RPMI7951 (cell line): ENCODE results near the gene DCAF16. TPM values are rescaled to one million over a fixed set of nuclear protein-coding genes. Genes with fewer than 3 reads are reported as not detected.
"Not testable (repeated sequence)": the region's sequence is repeated elsewhere in the genome, so short reads cannot be mapped to it uniquely, and the experiment has no call there.

Experiments used
- DNase-seq: peaks from one replicate; pipeline ENCODE4 v3.0.0-alpha.2; 2012; ENCODE audit warnings: low read depth
- total RNA-seq: library from RNA; depleted of rRNA; stranded (reverse); fragments of >200 nt; shearing (Covaris generic); gene quantifications from 2 replicates; pipeline ENCODE4 v1.2.3, GENCODE V29; 2014; rRNA removed

Gene DCAF16
- 21.9 and 23.5 TPM in 2 replicates for total RNA-seq

DNA sequence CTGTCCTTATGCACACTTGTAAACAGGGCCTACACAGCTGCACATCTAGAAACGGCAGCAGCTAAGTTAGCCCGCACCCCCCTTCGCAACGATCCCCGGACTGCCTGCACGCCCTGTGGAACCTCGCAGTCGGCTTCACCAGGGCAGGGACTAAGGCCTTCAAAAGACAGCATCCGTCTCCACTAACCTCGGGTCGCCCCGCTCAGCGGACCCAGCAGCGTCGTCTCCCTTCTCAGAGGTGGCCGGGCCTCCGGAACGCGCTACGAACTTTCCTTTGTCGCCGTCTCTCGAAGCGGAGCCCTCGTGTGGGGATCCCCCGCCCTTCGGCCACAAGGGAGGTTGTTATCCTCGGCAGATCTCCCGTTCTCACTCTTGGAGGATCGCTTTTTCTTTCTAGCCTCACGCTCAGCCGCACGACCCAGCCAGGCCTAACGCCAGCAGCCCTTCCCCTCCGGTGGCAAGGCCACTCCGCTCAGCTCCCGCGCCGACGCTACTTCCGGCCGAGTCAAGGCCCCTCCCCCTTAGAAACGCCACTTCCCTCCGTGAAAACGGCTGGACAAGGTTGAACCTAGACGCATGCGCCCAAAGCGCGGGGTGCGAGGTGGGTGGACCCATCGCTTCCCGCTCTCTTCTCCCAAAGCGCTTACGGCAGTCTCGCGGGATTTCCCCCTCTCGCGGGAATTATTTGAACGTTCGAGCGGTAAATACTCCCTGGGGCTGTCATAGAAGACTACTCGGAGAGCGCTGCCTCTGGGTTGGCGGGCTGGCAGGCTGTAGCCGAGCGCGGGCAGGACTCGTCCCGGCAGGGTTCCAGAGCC, at the start of gene DCAF16, which contains the start of gene NCAPG:
DCAF16 (minus strand) TSS at position 498 of the 818 bp plus-strand sequence. CDS start 6,616 bp downstream, outside the sequence.
NCAPG (plus strand) TSS at position 720 of the 818 bp plus-strand sequence. CDS start 99 bp downstream, outside the sequence.
- peak; percentile 97 for DNase-seq

DNA sequence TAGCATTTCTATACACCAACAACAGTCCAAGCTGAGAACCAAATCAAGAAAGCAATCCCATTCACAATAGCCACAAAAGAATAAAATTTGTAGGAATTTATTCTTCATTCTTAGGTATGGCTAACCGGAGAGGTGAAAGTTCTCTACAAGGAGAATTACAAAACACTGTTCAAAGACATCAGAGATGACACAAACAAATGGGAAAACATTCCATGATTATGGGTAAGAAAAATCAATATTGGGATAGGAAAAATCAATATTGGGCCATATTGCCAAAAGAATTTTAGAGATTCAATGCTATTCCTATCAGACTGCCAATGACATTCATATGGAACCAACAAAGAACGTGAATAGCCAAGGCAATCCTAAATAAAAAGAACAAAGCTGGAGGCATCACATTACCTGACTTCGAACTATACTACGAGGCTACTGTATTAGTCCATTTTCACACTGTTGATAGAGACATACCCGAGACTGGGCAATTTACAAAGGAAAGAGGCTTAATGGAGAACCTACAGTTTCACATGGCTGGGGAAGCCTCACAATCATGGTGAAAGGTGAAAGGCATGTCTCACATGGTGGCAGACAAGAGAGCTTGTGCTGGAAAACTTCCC, 49.3 kb upstream of the DCAF16 start:
- no peak for DNase-seq

DNA sequence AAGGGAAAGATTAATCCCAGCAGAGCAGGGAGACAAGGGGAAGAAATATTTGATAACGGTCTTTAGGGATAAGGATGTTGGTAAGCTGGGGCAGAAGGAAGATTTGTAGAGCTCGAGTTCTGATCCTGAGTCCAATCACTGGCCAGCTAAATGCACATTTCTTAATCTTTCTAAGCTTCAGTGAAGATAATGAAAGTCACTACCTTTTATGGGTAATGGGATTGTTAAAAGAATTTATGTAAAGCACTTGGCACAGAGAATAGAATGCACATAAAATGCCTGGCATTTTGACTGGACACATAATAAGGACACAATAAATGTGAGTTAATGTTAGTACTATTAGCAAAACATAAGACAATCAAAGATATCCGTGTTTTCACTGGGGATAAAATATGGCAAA, 43.5 kb upstream of the DCAF16 start:
- no peak for DNase-seq

DNA sequence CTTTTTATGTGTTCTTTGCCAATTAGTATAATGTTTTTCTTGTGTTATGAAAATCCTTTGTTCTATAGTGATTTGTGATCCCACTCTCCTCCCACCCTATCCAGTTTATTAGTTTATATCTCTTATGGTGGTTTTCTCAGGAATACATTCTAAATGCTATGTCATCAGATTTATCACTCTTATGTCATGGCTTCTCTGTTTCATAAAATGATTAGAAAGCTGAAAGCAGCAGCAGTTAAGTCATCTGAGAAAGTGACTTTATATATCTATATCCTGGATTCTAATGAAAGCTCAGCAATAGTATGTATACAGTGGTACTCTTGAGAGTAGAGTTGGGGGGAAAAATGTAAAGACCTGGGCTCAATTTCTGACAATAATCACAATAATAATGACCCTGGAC, 41.4 kb upstream of the DCAF16 start:
- no peak for DNase-seq

DNA sequence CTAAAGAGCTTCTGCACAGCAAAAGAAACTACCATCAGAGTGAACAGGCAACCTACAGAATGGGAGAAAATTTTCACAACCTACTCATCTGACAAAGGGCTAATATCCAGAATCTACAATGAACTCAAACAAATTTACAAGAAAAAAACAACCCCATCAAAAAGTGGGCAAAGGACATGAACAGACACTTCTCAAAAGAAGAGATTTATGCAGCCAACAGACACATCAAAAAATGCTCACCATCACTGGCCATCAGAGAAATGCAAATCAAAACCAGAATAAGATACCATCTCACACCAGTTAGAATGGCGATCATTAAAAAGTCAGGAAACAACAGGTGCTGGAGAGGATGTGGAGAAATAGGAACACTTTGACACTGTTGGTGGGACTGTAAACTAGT, 39.7 kb upstream of the DCAF16 start:
- DNase-seq, result not testable (repeated sequence)

DNA sequence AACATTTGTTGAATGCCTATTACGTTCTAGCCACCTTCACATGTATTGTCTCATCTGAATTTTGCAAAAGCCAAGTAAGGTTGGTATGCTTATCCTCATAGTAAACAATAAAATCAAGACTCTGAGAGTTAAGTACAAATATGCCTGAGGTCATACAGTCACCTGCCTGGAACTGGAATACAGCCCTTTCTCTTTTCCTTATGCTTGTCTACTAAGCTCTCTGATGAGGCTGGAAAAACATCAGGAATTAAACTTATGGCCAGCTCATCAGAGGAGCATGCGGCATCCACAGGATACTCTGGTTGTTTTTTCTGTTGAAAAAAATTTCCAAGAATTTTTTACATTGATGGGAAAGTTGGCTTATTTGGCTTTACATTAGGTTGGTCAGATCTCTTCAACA, 35.7 kb upstream of the DCAF16 start:
- DNase-seq, result no peak

DNA sequence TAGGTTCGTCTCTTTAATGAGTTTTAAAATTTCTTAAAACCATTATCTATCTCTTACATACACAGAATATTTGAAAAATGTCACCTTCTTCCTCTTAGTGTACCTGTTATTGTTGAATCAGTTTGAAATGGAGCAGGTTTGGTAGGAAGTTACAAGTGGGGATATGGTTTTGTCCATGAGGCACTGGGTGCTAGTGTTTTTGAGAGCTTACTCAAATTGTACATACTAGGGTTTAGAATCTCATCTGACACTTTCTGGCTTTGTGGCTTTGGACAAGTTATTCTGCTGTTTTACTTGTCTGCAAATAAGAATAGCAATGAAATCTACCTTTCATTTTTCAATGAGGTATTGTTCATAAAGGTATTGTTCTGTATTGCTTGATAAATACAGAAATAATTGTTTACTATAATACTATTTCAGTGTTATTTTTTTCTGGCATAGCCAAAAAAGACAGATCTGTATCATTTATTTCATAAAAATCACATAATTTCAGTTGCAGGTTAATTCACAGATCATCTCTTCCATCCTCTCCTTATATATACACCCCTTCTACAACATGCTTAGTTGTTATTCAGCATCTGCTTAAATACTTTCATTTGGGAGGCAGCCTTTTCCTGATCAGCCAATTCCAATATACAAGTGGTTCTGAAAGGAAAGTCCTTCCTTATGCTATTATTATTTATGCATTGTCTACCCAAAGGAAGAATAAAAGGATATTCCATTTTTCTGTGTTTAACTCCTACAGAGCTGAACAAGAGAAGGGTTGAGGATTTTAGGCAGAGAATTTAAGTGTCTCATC, 13.5 kb upstream of the DCAF16 start:
- no peak for DNase-seq

DNA sequence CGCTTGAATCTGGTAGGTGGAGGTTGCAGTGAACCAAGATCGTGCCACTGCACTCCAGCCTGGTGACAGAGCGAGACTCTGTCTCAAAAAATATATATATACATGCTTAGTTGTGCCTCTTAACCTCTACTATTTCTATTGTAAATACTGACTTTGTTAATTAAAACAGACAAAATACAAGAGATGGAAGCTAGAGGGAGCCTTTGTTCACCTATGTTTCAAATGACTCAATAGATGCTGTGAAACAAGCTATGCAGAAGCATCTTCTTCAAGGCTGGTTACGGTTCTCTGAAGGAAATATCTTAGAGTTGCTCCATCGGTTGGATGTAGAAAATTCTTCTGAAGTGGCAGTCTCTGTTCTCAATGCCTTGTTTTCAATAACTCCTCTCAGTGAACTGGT, 6.5 kb upstream of the DCAF16 start:
- peak; percentile 56 for DNase-seq

DNA sequence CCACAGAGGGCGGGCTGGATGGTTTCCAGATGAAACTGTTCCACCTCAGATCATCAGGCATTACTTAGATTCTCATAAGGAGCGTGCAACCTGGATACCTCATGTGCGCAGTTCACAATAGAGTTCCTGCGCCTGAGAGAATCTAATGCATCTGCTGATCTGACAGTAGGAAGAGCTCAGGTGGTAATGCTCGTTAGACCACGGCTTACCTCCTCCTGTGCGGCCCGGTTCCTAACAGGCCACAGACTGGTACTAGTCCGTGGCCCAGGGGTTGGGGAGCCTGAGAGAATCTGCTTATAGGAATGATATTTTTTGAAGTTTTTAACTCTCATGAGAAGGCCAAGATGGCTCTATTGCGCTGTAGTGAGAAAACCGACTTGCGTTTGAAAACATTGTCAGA, 5.6 kb upstream of the DCAF16 start:
- DNase-seq, result no peak

DNA sequence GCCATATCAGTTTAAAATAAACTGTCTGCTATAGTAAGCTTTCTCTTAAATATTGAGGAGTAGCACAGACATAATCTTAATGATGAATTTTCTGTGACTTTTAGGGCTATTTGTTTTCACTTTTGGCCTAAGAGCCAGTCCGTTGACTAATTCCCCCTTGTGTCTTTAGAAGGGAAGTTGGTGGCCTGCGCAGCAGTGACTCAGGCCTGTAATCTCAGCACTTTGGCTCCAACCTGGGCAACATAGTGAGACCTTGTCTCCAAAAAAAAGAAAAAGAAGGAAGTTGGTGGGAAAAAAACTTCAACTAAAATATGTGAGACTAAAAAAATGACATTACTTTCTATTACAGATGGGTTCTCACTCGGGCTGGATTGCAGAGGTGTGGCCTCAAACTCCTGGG, 3.6 kb upstream of the DCAF16 start:
- DNase-seq, result peak; percentile 63

DNA sequence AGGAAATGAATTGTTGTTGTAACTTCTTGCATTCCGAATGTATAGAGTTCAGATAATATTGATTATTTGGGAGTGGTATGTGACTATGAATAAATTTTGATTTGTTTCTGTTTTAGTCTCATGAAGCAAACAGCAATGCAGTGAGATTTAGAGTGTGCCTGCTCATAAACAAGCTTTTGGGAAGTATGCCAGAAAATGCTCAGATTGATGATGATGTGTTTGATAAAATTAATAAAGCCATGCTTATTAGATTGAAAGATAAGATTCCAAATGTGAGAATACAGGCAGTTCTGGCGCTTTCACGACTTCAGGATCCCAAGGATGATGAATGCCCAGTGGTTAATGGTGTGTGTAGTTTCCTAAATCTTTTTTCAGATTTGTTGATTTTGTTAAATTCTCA, 2.2 kb upstream of the DCAF16 start:
- DNase-seq, result no peak

DNA sequence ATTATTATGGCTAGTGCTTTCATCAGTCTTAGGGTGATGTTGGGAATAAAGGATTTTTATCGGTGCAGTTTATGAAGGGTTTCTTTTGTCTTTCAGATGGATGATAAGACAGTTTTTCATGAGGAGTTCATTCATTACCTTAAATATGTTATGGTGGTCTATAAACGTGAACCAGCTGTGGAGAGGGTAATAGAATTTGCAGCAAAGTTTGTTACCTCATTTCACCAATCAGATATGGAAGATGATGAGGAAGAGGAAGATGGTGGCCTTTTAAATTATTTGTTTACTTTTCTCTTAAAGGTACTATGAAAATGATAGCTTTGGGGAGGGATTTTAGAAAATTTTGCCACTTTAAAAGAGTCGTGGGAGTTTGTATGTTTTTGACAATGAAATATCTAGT, 1.6 kb upstream of the DCAF16 start:
- DNase-seq, result no peak

DNA sequence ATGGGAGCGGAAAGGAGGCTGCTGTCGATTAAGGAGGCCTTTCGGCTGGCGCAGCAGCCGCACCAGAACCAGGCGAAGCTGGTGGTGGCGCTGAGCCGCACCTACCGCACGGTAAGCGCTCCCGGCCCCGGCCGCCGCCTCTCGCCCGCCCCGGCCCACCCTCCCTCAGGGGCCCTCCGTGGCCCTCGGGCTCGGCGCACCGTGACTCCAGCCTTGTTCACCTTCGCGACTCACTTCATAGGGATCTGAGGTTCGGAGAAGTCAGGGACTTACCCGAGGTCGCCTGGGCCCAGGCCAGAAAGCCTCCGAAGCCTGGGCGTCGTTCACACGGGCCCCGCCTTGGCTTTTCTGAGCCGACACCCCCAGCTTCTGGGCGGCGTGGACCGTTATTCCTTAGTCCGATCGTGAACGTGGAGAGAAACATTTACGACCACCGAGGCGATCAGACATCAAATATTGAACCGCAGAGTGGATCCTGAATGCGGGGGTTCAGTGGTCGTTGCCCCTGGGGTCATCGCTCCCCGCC, 584 bp upstream of the DCAF16 start:
- DNase-seq, result peak; percentile 32

DNA sequence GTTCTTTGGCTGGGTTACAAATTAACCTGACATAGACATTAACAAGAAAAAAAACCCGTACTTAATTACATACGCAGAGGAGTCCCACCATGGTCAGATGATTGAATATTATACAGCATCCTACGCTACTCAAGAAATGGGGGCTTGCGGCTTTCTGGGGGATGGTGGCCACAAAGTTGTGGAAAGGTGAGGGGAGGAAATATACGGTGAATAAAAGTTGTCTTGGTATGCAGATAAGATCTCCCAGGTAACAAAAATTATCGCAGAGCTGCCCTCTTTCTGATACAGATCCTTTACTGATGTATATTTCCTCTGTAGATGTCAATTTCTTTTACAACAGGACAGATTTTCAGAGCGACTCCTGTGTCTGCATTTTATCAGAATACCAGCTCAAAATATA, 890 bp downstream of the DCAF16 start:
- no peak for DNase-seq

DNA sequence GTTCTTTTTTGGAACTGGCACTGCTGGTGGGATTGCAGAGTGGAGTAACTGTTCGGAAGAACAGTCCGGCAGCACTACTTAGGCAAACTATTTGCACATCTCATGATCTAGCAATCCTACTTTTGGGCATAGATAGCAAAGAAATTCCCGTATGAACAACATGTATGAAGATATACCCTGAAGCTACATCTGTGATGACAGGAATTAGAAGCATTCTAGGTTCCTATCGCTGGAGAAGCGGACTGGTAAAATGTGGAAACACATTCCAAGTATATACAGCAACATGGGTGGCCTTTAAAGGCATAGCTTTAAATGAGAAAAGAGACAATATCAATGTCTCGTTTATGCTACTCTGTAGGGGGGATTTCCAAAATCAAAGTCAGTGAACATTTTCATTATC, 3.1 kb downstream of the DCAF16 start:
- DNase-seq, result peak; percentile 29

DNA sequence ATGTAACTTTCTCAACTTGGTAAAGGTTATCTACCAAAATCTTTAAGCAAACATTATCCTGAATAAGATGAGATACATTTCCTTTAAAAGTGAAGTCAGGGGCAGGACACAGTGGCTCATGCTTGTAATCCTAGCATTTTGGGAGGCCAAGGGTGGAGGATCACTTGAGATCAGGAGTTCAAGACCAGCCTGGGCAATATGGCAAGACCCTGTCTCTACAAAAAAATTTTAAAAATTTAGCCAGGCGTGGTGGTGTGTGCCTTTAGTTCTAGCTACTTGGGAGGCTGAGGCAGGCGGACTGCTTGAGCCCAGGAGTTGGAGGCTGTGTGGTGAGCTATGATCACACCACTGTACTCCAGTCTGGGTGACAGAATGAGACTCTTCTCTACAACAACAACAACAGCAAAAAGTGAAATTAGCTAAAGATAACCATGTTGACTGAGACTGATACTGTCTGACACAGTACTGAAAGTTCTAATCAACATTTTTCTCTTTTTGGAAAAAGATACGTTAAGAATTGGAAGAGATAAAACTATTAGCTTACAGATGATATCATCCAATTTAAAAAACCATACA, 4.9 kb downstream of the DCAF16 start:
- DNase-seq, result no peak

DNA sequence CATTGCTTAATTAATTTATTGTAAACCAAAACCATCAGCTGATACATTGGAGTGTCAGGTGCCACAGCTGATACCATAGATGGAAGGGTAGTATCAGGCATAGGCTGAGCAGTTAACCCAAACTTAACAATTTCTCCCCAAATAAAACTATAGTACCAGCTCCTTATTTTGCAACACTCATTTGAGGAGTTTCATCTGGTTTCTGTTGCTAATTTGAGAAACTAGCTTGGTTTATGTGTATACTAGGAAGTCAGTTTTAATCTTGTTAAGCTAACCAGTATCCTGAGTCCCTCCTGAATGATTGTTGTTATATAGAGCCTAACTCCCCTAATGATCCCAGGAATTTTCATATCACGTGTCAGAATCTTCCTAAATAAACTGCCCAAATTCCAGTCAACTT, 12.7 kb downstream of the DCAF16 start:
- DNase-seq, result no peak

DNA sequence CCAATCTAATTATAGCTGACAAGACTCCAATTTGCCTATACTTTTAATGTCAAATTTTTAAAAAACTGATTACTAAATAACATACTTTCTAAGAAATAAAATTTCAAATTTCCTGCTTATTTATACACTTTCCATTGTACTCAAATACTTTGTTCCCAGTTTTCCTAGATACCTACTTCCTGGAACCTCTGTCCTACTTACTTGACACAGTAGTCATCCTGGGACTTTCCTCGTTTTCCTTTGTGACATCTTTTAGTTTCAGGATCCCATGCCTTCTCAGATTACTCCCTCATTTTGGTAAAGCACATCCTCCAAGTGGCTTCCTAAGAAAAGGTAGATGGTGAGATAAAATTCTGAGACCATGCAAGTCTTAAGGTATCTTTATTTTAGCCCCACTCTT, 15.8 kb downstream of the DCAF16 start:
- no peak for DNase-seq

DNA sequence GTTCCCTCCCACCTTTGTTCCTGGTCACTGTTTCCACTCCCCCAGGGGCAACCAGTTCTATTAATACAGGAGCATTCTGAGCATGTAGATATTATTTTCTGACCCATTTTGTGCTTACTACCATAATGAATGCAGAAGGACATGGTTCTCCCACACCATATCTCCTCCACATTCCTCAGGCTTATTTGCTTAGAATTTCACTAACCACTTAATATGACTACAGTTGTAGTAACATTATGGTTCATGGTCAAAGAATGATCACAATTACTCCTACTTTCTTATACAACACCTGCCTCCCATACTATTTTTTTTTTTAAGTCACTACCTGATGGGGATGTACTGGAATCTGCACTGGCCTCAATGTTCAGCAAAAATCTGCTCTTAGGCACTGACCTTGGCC, 21.6 kb downstream of the DCAF16 start:
- DNase-seq, result no peak

DNA sequence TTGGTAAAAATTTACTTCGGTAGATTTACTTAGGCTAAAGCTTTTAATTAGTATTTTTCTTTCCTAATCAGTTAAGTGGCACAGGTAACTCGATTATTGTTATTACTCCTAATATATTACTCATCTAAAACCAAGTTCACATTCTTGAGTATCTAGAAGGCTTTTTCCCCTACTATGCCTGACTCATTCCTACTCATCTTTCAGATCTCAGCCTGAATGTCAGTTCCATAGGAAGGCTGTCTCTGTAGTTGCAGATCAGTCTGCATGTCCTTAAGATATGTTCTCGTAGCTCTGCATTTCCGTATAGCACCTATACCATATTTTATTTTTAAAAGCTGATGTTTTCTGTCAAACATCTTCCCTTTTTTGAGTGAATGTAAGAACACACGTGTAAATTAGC, 23.2 kb downstream of the DCAF16 start:
- no peak for DNase-seq

DNA sequence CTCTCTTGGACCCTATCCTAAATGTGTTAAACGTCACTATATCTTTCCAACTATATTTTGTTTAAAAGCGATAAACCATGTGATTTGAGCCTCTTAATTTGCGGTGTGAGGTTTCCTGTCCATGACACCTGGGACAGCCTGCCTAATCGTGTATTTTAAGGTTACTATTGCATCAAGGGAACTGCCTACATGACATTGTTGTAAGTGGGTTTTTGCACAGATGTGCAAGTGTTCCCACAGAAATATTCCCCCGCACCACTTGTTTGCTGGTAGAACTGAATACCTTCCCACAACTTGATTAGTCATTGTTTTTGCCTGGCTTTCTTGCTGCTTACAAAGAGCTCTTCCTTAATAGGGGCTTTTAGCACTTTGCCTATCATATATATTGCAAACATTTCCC, 24.0 kb downstream of the DCAF16 start:
- DNase-seq, result no peak

DNA sequence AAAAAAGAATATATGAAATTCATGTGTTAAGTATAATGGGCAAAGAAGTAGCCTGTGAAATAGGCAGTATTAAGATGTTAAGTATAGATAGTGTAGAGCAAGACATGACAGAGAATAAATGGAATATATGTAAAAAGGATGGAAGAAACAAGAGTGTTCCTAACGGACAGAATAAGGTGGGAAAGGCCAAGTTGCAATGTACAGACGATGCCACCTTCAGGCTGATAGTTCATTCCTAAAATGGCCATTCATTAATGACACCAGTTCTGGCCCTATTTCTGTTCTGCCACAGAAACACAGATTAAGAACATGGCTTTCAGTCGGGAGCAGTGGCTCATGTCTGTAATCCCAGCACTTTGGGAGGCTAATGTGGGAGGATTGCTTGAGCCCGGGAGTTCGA, 24.7 kb downstream of the DCAF16 start:
- no peak for DNase-seq
